ENCODE measurements around the gene AP1G2.
A peak's percentile ranks its signal among the peaks of the same experiment; 100 is the strongest.

AP1G2 gene

GRCh38 chr14:23605931-23606585, 38.5 kb upstream of the AP1G2 start:
- Histone ChIP-seq H4K8ac (ENCODE audit: low read length) (no peak overlapping the region), H2AFZ (ENCODE audit: low read depth, low read length) (no peak overlapping the region), H3K36me3 (ENCODE audit: control insufficient read depth in 1 of 2, insufficient read depth in 2 of 2, low read depth in 1 of 2, low read length in 2 of 2) (no peaks in the 10 kb centered on the region), H3K27ac (ENCODE audit: low read length, poor library complexity, severe bottlenecking) (no peak overlapping the region), H3K4ac (ENCODE audit: low read depth in 1 of 2, low read length in 2 of 2) (no peak overlapping the region), H3K23ac (ENCODE audit: low read length in 2 of 2) (no peak overlapping the region), H2BK5ac (ENCODE audit: low read depth, low read length, poor library complexity, severe bottlenecking) (no peak overlapping the region), H4K91ac (ENCODE audit: low read length) (no peak overlapping the region), H3K79me1 (replicated peaks; ENCODE audit: low read length, poor library complexity, severe bottlenecking) (no peaks in the 10 kb centered on the region), H2BK120ac (ENCODE audit: low read depth, low read length) (no peak overlapping the region), H3K4me2 (ENCODE audit: low read length, poor library complexity, severe bottlenecking) (no peak overlapping the region), H3K9ac (ENCODE audit: low read length) (no peak overlapping the region), H3K27me3 (ENCODE audit: control insufficient read depth in 1 of 2, insufficient read depth in 1 of 2, low read length in 2 of 2) (peaks cover 24 to 49% of the 10 kb centered on the region in 2 experiments), H3K9me3 (ENCODE audit: control insufficient read depth, low read length) (no peaks in the 10 kb centered on the region), H2AK5ac (ENCODE audit: low read length, severe bottlenecking) (no peak overlapping the region), H2BK15ac (ENCODE audit: low read depth, poor library complexity, severe bottlenecking) (no peak overlapping the region), H3K18ac (ENCODE audit: low read depth in 1 of 2, low read length in 2 of 2) (no peak overlapping the region), H2BK12ac (ENCODE audit: low read length in 2 of 2) (no peak overlapping the region), H3K14ac (ENCODE audit: low read length in 2 of 2) (no peak overlapping the region), H3K4me1 (ENCODE audit: control insufficient read depth, insufficient read depth, low read depth, low read length) (no peaks in the 10 kb centered on the region), H3K4me3 (ENCODE audit: insufficient read depth in 1 of 2, low read depth in 1 of 2, low read length in 2 of 2) (no peak overlapping the region)
- 55% methylated on average over 6 of the region's 6 CpGs for WGBS
- peak; percentile 4 for DNase-seq

- H2BK5ac ChIP-seq (ENCODE audit: low read depth, low read length, poor library complexity, severe bottlenecking) = no peak overlapping the region
- no peaks in the 10 kb centered on the region for H3K4me1 ChIP-seq (ENCODE audit: control insufficient read depth, insufficient read depth, low read depth, low read length)
- no peak overlapping the region for H4K91ac ChIP-seq (ENCODE audit: low read length)
- H2AFZ ChIP-seq (ENCODE audit: low read depth, low read length) = no peak overlapping the region
- no peak overlapping the region for H2BK120ac ChIP-seq (ENCODE audit: low read depth, low read length)
- H3K36me3 ChIP-seq (ENCODE audit: control insufficient read depth in 1 of 2, insufficient read depth in 2 of 2, low read depth in 1 of 2, low read length in 2 of 2) = no peaks in the 10 kb centered on the region
- no peak overlapping the region for H3K4me3 ChIP-seq (ENCODE audit: insufficient read depth in 1 of 2, low read depth in 1 of 2, low read length in 2 of 2)
- no peak overlapping the region for H3K9ac ChIP-seq (ENCODE audit: low read length)
- no peak overlapping the region for H2BK15ac ChIP-seq (ENCODE audit: low read depth, poor library complexity, severe bottlenecking)
- H3K4ac ChIP-seq (ENCODE audit: low read depth in 1 of 2, low read length in 2 of 2) = no peak overlapping the region
- H3K79me1 ChIP-seq (replicated peaks; ENCODE audit: low read length, poor library complexity, severe bottlenecking) = no peaks in the 10 kb centered on the region
- WGBS = 94% methylated on average over 3 of the region's 3 CpGs
- no peak for DNase-seq
- H3K23ac ChIP-seq (ENCODE audit: low read length in 2 of 2) = no peak overlapping the region
- no peak overlapping the region for H2AK5ac ChIP-seq (ENCODE audit: low read length, severe bottlenecking)
- H3K9me3 ChIP-seq (ENCODE audit: control insufficient read depth, low read length) = no peaks in the 10 kb centered on the region
- no peak overlapping the region for H2BK12ac ChIP-seq (ENCODE audit: low read length in 2 of 2)
- no peak overlapping the region for H3K14ac ChIP-seq (ENCODE audit: low read length in 2 of 2)
- no peak overlapping the region for H4K8ac ChIP-seq (ENCODE audit: low read length)
- no peak overlapping the region for H3K27ac ChIP-seq (ENCODE audit: low read length, poor library complexity, severe bottlenecking)
- peaks cover 16 to 40% of the 10 kb centered on the region in 2 experiments for H3K27me3 ChIP-seq (ENCODE audit: control insufficient read depth in 1 of 2, insufficient read depth in 1 of 2, low read length in 2 of 2)
- no peak overlapping the region for H3K18ac ChIP-seq (ENCODE audit: low read depth in 1 of 2, low read length in 2 of 2)
- no peak overlapping the region for H3K4me2 ChIP-seq (ENCODE audit: low read length, poor library complexity, severe bottlenecking)
Measured at GRCh38 chr14:23604675-23605170, 37.1 kb upstream of the AP1G2 start.

- Histone ChIP-seq H2BK15ac (ENCODE audit: low read depth, poor library complexity, severe bottlenecking) (no peak overlapping the region), H2AFZ (ENCODE audit: low read depth, low read length) (no peak overlapping the region), H2BK12ac (ENCODE audit: low read length in 2 of 2) (no peak overlapping the region)
Measured at GRCh38 chr14:23604148-23604547, 36.6 kb upstream of the AP1G2 start.

GRCh38 chr14:23603103-23603502, 35.5 kb upstream of the AP1G2 start:
- Histone ChIP-seq H3K4ac (ENCODE audit: low read depth in 1 of 2, low read length in 2 of 2) (no peak overlapping the region), H2BK120ac (ENCODE audit: low read depth, low read length) (no peak overlapping the region), H2BK15ac (ENCODE audit: low read depth, poor library complexity, severe bottlenecking) (no peak overlapping the region), H2AFZ (ENCODE audit: low read depth, low read length) (no peak overlapping the region), H3K18ac (ENCODE audit: low read depth in 1 of 2, low read length in 2 of 2) (no peak overlapping the region), H2BK5ac (ENCODE audit: low read depth, low read length, poor library complexity, severe bottlenecking) (no peak overlapping the region), H3K14ac (ENCODE audit: low read length in 2 of 2) (no peak overlapping the region), H3K4me1 (ENCODE audit: control insufficient read depth, insufficient read depth, low read depth, low read length) (no peaks in the 10 kb centered on the region), H3K27me3 (ENCODE audit: control insufficient read depth in 1 of 2, insufficient read depth in 1 of 2, low read length in 2 of 2) (peaks cover 16 to 28% of the 10 kb centered on the region in 2 experiments), H3K4me3 (ENCODE audit: insufficient read depth in 1 of 2, low read depth in 1 of 2, low read length in 2 of 2) (no peak overlapping the region), H2AK5ac (ENCODE audit: low read length, severe bottlenecking) (no peak overlapping the region), H2BK12ac (ENCODE audit: low read length in 2 of 2) (no peak overlapping the region), H3K27ac (ENCODE audit: low read length, poor library complexity, severe bottlenecking) (no peak overlapping the region), H3K36me3 (ENCODE audit: control insufficient read depth in 1 of 2, insufficient read depth in 2 of 2, low read depth in 1 of 2, low read length in 2 of 2) (no peaks in the 10 kb centered on the region), H3K4me2 (ENCODE audit: low read length, poor library complexity, severe bottlenecking) (no peak overlapping the region), H4K91ac (ENCODE audit: low read length) (no peak overlapping the region), H4K8ac (ENCODE audit: low read length) (no peak overlapping the region), H3K9ac (ENCODE audit: low read length) (no peak overlapping the region), H3K79me1 (replicated peaks; ENCODE audit: low read length, poor library complexity, severe bottlenecking) (no peaks in the 10 kb centered on the region), H3K23ac (ENCODE audit: low read length in 2 of 2) (no peak overlapping the region), H3K9me3 (ENCODE audit: control insufficient read depth, low read length) (peaks cover 3% of the 10 kb centered on the region)
- 12% methylated on average over 2 of the region's 2 CpGs for WGBS
- no peak for DNase-seq

More at GRCh38 chr14:23604148-23604547, 36.6 kb upstream of the AP1G2 start:
- no peak for DNase-seq
- no peak overlapping the region for H2BK5ac ChIP-seq (ENCODE audit: low read depth, low read length, poor library complexity, severe bottlenecking)
- H3K36me3 ChIP-seq (ENCODE audit: control insufficient read depth in 1 of 2, insufficient read depth in 2 of 2, low read depth in 1 of 2, low read length in 2 of 2) = no peaks in the 10 kb centered on the region
- H3K4me2 ChIP-seq (ENCODE audit: low read length, poor library complexity, severe bottlenecking) = no peak overlapping the region
- H4K8ac ChIP-seq (ENCODE audit: low read length) = no peak overlapping the region
- H3K27ac ChIP-seq (ENCODE audit: low read length, poor library complexity, severe bottlenecking) = no peak overlapping the region
- peaks cover 3% of the 10 kb centered on the region for H3K9me3 ChIP-seq (ENCODE audit: control insufficient read depth, low read length)
- H3K4me1 ChIP-seq (ENCODE audit: control insufficient read depth, insufficient read depth, low read depth, low read length) = no peaks in the 10 kb centered on the region
- H4K91ac ChIP-seq (ENCODE audit: low read length) = no peak overlapping the region
- no peak overlapping the region for H3K18ac ChIP-seq (ENCODE audit: low read depth in 1 of 2, low read length in 2 of 2)
- WGBS = 64% methylated on average over 2 of the region's 2 CpGs
- H3K9ac ChIP-seq (ENCODE audit: low read length) = no peak overlapping the region
- no peak overlapping the region for H3K23ac ChIP-seq (ENCODE audit: low read length in 2 of 2)
- no peak overlapping the region for H3K4me3 ChIP-seq (ENCODE audit: insufficient read depth in 1 of 2, low read depth in 1 of 2, low read length in 2 of 2)
- no peaks in the 10 kb centered on the region for H3K79me1 ChIP-seq (replicated peaks; ENCODE audit: low read length, poor library complexity, severe bottlenecking)
- no peak overlapping the region for H3K14ac ChIP-seq (ENCODE audit: low read length in 2 of 2)
- peaks cover 16 to 38% of the 10 kb centered on the region in 2 experiments for H3K27me3 ChIP-seq (ENCODE audit: control insufficient read depth in 1 of 2, insufficient read depth in 1 of 2, low read length in 2 of 2)
- H2BK120ac ChIP-seq (ENCODE audit: low read depth, low read length) = no peak overlapping the region
- no peak overlapping the region for H2AK5ac ChIP-seq (ENCODE audit: low read length, severe bottlenecking)
- H3K4ac ChIP-seq (ENCODE audit: low read depth in 1 of 2, low read length in 2 of 2) = no peak overlapping the region
